ENCODE measurements around the gene EFCAB3.
"Not testable (repeated sequence)": the region's sequence is repeated elsewhere in the genome, so short reads cannot be mapped to it uniquely, and the experiment has no call there.

EFCAB3 gene

DNA sequence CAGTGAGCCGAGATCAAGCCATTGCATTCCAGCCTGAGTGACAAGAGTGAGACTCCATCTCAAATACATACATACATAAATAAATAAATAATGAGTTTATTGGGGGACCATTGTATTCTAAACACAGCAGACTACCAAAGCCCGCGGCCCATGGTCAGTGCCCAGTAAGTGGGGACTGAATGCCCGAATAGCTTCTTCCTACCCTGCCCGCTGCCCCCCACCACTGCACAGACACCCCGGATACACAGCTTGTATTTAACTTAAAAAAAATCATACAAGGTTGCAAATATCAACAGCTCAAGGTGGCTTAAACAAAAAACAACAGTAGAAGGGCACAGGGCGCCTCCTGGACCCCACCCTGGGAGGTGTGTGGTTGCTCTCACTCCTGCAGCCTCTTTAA is 75.7 kb downstream of the EFCAB3 start:
- no peak for DNase-seq
- intact Hi-C loops (cut with DNase I), result no loop called here

- DNase-seq; intact Hi-C loops (cut with DNase I): not testable (repeated sequence)
Observed at GRCh38 chr17:62458483-62458882, 78.1 kb downstream of the EFCAB3 start.

DNA sequence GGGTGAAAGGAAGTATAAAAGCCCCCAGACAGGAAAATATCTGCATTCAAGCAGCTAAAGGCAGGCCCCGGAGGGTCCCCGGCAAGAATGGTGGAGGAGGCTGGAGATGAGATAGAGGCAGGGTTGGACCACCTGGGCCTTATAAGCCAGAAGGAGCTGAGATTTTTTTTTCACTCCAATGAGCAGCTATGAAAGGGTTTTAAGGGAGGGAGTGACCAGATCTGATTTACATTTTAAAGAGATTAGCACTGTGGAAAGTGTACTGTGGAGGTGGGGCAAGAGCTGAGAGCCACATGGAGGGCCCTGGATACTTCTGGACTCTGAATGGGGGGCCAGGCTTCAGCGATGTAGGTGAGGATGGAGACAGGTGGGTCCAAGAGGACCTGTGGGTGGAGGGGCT is 84.1 kb downstream of the EFCAB3 start:
- DNase-seq; intact Hi-C loops (cut with DNase I): not testable (repeated sequence)

DNA sequence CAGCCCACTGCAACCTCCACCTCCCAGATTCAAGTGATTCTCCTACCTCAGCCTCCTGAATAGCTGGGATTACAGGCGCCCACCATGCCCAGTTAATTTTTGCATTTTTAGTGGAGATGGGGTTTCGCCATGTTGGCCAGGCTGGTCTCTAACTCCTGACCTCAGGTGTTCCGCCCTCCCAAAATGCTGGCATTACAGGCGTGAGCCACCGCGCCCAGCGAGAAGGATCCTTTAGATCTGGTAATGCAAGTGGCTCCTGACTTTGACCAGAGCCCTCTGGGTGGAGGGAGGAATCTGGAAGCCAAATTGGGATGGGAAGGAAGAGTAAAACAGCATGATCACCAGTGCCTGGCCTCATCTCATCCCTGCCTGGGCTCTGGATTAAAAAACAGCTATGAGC is 84.9 kb downstream of the EFCAB3 start:
- intact Hi-C loops (cut with DNase I); DNase-seq: not testable (repeated sequence)

Measured in head of caudate nucleus (tissue), 42 donors.